ENCODE results near the gene DOCK4.
"Not testable (repeated sequence)": the region's sequence is repeated elsewhere in the genome, so short reads cannot be mapped to it uniquely, and the experiment has no call there.

Gene DOCK4

GRCh38 chr7:112136271-112137008 is 69.8 kb downstream of the DOCK4 start:
- in situ Hi-C loops (cut with MboI; ENCODE audit: low sequenced_read_pairs): no loop called here

- in situ Hi-C loops (cut with MboI; ENCODE audit: low sequenced_read_pairs): no loop called here
Measured at GRCh38 chr7:112135815-112136214, 70.4 kb downstream of the DOCK4 start.

GRCh38 chr7:112134039-112134438 is 72.2 kb downstream of the DOCK4 start:
- in situ Hi-C loops (cut with MboI; ENCODE audit: low sequenced_read_pairs): no loop called here

- in situ Hi-C loops (cut with MboI; ENCODE audit: low sequenced_read_pairs): no loop called here
Measured at GRCh38 chr7:112133328-112133727, 72.9 kb downstream of the DOCK4 start.

- in situ Hi-C loops (cut with MboI; ENCODE audit: low sequenced_read_pairs): no loop called here
Measured at GRCh38 chr7:112132051-112132694, 74.0 kb downstream of the DOCK4 start.

- in situ Hi-C loops (cut with MboI; ENCODE audit: low sequenced_read_pairs): no loop called here
Measured at GRCh38 chr7:112130729-112131410, 75.3 kb downstream of the DOCK4 start.

GRCh38 chr7:112129655-112130323 is 76.4 kb downstream of the DOCK4 start:
- in situ Hi-C loops (cut with MboI; ENCODE audit: low sequenced_read_pairs): no loop called here

- in situ Hi-C loops (cut with MboI; ENCODE audit: low sequenced_read_pairs): not testable (repeated sequence)
Measured at GRCh38 chr7:112128461-112129425, 77.5 kb downstream of the DOCK4 start.

- in situ Hi-C loops (cut with MboI; ENCODE audit: low sequenced_read_pairs): not testable (repeated sequence)
Measured at GRCh38 chr7:112128041-112128440, 78.2 kb downstream of the DOCK4 start.

- in situ Hi-C loops (cut with MboI; ENCODE audit: low sequenced_read_pairs): no loop called here
Measured at GRCh38 chr7:112125250-112125649, 80.9 kb downstream of the DOCK4 start.

- in situ Hi-C loops (cut with MboI; ENCODE audit: low sequenced_read_pairs): no loop called here
Measured at GRCh38 chr7:112124061-112124766, 82.0 kb downstream of the DOCK4 start.

GRCh38 chr7:112122798-112123197 is 83.4 kb downstream of the DOCK4 start:
- in situ Hi-C loops (cut with MboI; ENCODE audit: low sequenced_read_pairs): no loop called here

- in situ Hi-C loops (cut with MboI; ENCODE audit: low sequenced_read_pairs): no loop called here
Measured at GRCh38 chr7:112122144-112122543, 84.1 kb downstream of the DOCK4 start.

- in situ Hi-C loops (cut with MboI; ENCODE audit: low sequenced_read_pairs): no loop called here
Measured at GRCh38 chr7:112121318-112121717, 84.9 kb downstream of the DOCK4 start.

- in situ Hi-C loops (cut with MboI; ENCODE audit: low sequenced_read_pairs): no loop called here
Measured at GRCh38 chr7:112120696-112121217, 85.4 kb downstream of the DOCK4 start.

GRCh38 chr7:112118581-112119566 is 87.3 kb downstream of the DOCK4 start:
- in situ Hi-C loops (cut with MboI; ENCODE audit: low sequenced_read_pairs): no loop called here

GRCh38 chr7:112116894-112117293 is 89.3 kb downstream of the DOCK4 start:
- in situ Hi-C loops (cut with MboI; ENCODE audit: low sequenced_read_pairs): no loop called here

GRCh38 chr7:112116358-112116757 is 89.8 kb downstream of the DOCK4 start:
- in situ Hi-C loops (cut with MboI; ENCODE audit: low sequenced_read_pairs): no loop called here
